ENCODE measurements around the gene SLC26A11.
"Not testable (repeated sequence)": the region's sequence is repeated elsewhere in the genome, so short reads cannot be mapped to it uniquely, and the experiment has no call there.

Gene SLC26A11

GRCh38 chr17:80270104-80270503 lies 49.9 kb downstream of the SLC26A11 start:
- no peak for TF ChIP-seq CTCF (IDR thresholded peaks at IDR 0.05; ENCODE audit: low read depth, low read length, missing control alignments)
- no peak overlapping the region for H3K4me3 ChIP-seq (replicated peaks; ENCODE audit: low read depth, low read length)
- DNase-seq (ENCODE audit: extremely low read depth, low read depth): no peak

GRCh38 chr17:80270836-80271235 lies 50.6 kb downstream of the SLC26A11 start:
- no peak overlapping the region for H3K4me3 ChIP-seq (replicated peaks; ENCODE audit: low read depth, low read length)
- TF ChIP-seq CTCF (IDR thresholded peaks at IDR 0.05; ENCODE audit: low read depth, low read length, missing control alignments): no peak
- no peak for DNase-seq (ENCODE audit: extremely low read depth, low read depth)

GRCh38 chr17:80272366-80272765 lies 52.1 kb downstream of the SLC26A11 start:
- no peak for DNase-seq (ENCODE audit: extremely low read depth, low read depth)
- H3K4me3 ChIP-seq (replicated peaks; ENCODE audit: low read depth, low read length): no peak overlapping the region
- TF ChIP-seq CTCF (IDR thresholded peaks at IDR 0.05; ENCODE audit: low read depth, low read length, missing control alignments): no peak

GRCh38 chr17:80274331-80274730 lies 54.1 kb downstream of the SLC26A11 start:
- H3K4me3 ChIP-seq (replicated peaks; ENCODE audit: low read depth, low read length): no peak overlapping the region
- no peak for TF ChIP-seq CTCF (IDR thresholded peaks at IDR 0.05; ENCODE audit: low read depth, low read length, missing control alignments)
- no peak for DNase-seq (ENCODE audit: extremely low read depth, low read depth)

GRCh38 chr17:80274871-80275449 lies 54.7 kb downstream of the SLC26A11 start:
- no peak for DNase-seq (ENCODE audit: extremely low read depth, low read depth)
- TF ChIP-seq CTCF (IDR thresholded peaks at IDR 0.05; ENCODE audit: low read depth, low read length, missing control alignments): no peak
- no peak overlapping the region for H3K4me3 ChIP-seq (replicated peaks; ENCODE audit: low read depth, low read length)

GRCh38 chr17:80275857-80276256 lies 55.6 kb downstream of the SLC26A11 start:
- not testable (repeated sequence) for DNase-seq (ENCODE audit: extremely low read depth, low read depth); H3K4me3 ChIP-seq (replicated peaks; ENCODE audit: low read depth, low read length)

- no peak overlapping the region for H3K4me3 ChIP-seq (replicated peaks; ENCODE audit: low read depth, low read length)
- DNase-seq (ENCODE audit: extremely low read depth, low read depth): no peak
- TF ChIP-seq CTCF (IDR thresholded peaks at IDR 0.05; ENCODE audit: low read depth, low read length, missing control alignments): no peak
Measured at GRCh38 chr17:80277751-80278671, 57.8 kb downstream of the SLC26A11 start.
